GM21737 (cell line): ENCODE measurements around the gene ROBO4.

Experiments used
- ATAC-seq: cut with Tn5 transposase; IDR thresholded peaks from one replicate; pipeline ENCODE4 v1.9.1; 2021; ENCODE audit warnings: mild to moderate bottlenecking, moderate library complexity; ENCODE audit not compliant: unreplicated experiment

Gene ROBO4

GRCh38 chr11:124844664-124845079 is 53.0 kb downstream of the ROBO4 start:
- no peak for ATAC-seq

GRCh38 chr11:124843616-124843910 is 54.1 kb downstream of the ROBO4 start:
- ATAC-seq, result no peak

- no peak for ATAC-seq
Observed at GRCh38 chr11:124842305-124842704, 55.4 kb downstream of the ROBO4 start.

GRCh38 chr11:124841840-124842239 is 55.8 kb downstream of the ROBO4 start:
- ATAC-seq, result no peak

GRCh38 chr11:124841201-124841600 is 56.5 kb downstream of the ROBO4 start:
- ATAC-seq, result no peak

GRCh38 chr11:124840666-124841065 is 57.0 kb downstream of the ROBO4 start:
- ATAC-seq, result no peak

GRCh38 chr11:124839972-124840621 is 57.6 kb downstream of the ROBO4 start:
- no peak for ATAC-seq

GRCh38 chr11:124839128-124839971 is 58.3 kb downstream of the ROBO4 start:
- ATAC-seq, result no peak

- ATAC-seq, result no peak
Observed at GRCh38 chr11:124838805-124839127, 58.9 kb downstream of the ROBO4 start.

GRCh38 chr11:124837491-124837856 is 60.2 kb downstream of the ROBO4 start:
- peak; percentile 35 for ATAC-seq

- no peak for ATAC-seq
Observed at GRCh38 chr11:124835918-124836317, 61.7 kb downstream of the ROBO4 start.

- no peak for ATAC-seq
Observed at GRCh38 chr11:124834526-124835180, 63.0 kb downstream of the ROBO4 start.
